ENCODE data around the gene COPE.

DNA sequence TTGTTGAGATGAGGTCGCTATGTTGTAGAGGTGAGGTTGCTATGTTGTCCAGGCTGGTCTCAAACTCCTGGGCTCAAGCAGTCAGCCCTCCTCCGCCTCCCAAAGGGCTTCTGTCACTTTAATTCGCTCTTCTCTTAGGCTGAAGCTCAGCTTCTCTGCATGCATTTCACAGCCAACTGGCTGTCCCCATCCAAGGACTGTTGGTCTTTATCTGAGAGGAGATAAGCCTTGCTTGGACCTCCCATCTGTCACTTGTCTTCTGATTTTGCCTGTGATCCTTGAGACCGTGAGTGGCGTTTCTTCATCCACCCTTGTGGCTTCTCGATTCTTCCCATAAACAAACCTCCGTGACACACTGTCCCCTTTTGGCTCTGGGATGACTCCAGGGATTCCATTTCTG lies 47.6 kb downstream of the COPE start:
- TF ChIP-seq EP300 (IDR thresholded peaks at IDR 0.05) (no peak), POLR2A (IDR thresholded peaks at IDR 0.05) (no peak), POLR2AphosphoS5 (IDR thresholded peaks at IDR 0.05) (no peak)
- TF ChIP-seq, protein P1, sequence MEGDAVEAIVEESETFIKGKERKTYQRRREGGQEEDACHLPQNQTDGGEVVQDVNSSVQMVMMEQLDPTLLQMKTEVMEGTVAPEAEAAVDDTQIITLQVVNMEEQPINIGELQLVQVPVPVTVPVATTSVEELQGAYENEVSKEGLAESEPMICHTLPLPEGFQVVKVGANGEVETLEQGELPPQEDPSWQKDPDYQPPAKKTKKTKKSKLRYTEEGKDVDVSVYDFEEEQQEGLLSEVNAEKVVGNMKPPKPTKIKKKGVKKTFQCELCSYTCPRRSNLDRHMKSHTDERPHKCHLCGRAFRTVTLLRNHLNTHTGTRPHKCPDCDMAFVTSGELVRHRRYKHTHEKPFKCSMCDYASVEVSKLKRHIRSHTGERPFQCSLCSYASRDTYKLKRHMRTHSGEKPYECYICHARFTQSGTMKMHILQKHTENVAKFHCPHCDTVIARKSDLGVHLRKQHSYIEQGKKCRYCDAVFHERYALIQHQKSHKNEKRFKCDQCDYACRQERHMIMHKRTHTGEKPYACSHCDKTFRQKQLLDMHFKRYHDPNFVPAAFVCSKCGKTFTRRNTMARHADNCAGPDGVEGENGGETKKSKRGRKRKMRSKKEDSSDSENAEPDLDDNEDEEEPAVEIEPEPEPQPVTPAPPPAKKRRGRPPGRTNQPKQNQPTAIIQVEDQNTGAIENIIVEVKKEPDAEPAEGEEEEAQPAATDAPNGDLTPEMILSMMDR (IDR thresholded peaks at IDR 0.05): no peak

Data from suprapubic skin (tissue), 4 donors.